NCI-H748 (cell line): ENCODE measurements around the gene MFSD2B.
"Not testable (repeated sequence)": the region's sequence is repeated elsewhere in the genome, so short reads cannot be mapped to it uniquely, and the experiment has no call there.

Experiments
- DNase-seq: peaks from one replicate; lab custom pipeline; 2025; ENCODE audit not compliant: unreplicated experiment; lab: John Stamatoyannopoulos, UW

MFSD2B gene

DNA sequence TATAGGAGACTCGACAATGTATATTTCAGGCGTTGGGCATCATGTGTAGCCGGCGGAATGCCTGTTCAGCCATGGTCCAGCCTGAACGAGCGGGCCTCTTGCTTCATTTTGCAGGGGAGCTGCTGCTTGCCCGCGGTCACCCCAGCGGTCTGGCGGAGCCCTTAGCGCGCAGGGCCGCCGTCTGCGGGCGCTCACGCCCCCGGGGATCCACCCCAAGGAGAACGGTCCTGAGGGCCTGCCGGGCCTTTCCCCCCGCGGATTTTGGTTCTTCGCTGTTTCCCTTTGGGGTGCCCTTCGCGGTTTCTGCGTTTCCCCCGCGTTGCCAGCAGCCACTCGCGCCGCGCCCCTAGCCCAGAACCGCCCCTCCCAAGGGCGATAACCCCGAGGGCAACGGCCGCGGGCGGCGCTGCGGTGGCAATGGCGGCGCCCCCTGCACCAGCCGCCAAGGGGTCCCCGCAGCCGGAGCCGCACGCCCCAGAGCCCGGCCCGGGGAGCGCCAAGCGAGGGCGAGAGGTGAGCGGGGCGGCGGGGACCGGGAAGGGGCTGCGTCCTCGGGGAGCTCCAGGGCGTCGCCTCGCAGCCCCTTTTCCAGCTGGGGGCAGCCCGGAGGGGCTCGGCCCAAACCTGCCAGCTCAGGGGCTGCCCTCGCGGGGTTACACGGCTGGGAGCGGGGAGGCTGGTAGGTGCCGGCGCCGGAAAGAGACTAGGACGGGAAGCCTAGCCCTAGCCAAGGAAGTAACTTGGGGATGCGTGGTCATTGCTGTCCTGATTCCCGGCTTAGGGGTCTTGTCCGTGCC, at the start of gene MFSD2B:
Gene MFSD2B, plus strand, starts transcription at position 406 of the 797 bp plus-strand sequence. Its CDS starts 12 bp downstream, at position 418.
- DNase-seq: peak; percentile 48

- no peak for DNase-seq
Observed at GRCh38 chr2:23967846-23968245, 42.0 kb upstream of the MFSD2B start.

DNA sequence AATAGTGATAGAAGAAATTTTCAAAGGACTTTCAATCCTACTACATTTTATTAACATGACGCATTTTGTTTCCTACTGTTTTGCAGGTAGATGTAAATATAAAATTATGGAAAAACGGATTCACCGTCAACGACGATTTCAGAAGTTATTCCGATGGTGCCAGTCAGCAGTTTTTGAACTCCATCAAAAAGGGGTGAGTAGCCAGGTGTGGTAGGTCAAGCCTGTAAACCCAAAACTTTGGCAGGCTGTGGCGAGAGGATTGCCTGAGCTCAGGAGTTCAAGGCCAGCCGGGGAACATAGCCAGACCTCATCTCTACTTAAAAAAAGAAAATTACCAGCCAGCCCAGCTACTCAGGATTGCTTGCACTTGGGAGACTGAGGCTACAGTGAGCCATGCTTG, 33.0 kb upstream of the MFSD2B start:
- no peak for DNase-seq

DNA sequence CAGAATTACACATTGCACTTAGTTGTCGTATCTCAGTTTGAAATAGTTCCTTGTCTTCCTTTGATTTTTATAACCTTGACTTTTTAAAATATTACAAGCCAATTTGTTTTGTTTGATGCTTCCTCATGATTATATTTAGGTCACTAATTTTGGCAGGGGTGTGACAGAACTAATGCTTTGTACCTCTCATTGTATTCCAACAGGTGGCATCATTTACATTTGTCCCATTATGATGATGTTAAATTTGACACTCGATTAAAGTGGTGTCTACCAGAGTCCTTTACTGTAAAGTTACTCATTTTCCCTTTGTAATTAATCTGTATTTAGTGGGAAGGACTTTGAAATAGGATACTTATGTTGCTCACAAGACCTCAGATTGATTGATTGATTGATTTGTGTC, 21.5 kb upstream of the MFSD2B start:
- DNase-seq: peak; percentile 23

DNA sequence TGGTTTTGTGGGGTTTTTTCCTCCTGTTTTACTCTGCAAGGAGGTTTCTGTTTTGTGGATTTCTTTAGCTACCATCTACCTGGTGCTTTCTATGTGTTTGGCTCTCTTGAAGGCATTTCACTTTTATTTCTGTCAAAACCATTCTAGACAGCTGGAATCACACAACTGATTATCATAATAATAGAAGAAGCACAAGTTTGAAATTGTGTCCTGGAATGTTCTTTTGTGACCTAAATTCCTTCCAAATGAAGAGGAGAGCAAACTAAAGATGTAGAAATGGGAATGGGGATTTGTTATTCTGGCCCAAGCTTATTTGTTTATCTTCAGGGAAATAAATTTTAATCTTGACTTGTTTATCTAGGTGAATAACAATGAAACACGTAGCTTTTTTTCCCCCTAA, 17.0 kb upstream of the MFSD2B start:
- DNase-seq: no peak

DNA sequence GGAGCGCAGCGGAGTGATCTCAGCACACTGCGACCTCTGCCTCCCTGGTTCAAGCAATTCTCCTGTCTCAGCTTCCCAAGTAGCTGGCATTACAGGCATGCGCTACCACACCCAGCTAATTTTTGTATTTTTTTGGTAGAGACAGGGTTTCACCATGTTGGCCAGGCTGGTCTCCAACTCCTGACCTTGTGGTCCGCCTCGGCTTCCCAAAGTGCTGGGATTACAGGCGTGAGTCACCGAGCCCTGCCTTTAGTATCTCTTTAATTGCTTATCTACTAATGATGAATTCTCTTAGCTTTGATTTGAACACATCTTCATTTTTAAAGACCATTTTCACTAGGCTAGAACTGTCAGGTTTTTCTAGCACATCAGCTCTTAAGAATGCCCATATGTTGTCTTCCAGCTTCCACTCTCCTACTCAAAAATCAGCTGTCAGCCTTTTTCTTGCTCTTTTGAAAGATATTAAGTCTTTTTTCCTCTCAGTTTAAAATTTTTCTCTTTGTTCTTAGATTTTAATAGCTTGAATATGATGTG, 16.1 kb upstream of the MFSD2B start:
- DNase-seq: no peak

GRCh38 chr2:23994567-23994966, 15.3 kb upstream of the MFSD2B start:
- no peak for DNase-seq

GRCh38 chr2:24007693-24008092, 2.2 kb upstream of the MFSD2B start:
- DNase-seq: no peak

DNA sequence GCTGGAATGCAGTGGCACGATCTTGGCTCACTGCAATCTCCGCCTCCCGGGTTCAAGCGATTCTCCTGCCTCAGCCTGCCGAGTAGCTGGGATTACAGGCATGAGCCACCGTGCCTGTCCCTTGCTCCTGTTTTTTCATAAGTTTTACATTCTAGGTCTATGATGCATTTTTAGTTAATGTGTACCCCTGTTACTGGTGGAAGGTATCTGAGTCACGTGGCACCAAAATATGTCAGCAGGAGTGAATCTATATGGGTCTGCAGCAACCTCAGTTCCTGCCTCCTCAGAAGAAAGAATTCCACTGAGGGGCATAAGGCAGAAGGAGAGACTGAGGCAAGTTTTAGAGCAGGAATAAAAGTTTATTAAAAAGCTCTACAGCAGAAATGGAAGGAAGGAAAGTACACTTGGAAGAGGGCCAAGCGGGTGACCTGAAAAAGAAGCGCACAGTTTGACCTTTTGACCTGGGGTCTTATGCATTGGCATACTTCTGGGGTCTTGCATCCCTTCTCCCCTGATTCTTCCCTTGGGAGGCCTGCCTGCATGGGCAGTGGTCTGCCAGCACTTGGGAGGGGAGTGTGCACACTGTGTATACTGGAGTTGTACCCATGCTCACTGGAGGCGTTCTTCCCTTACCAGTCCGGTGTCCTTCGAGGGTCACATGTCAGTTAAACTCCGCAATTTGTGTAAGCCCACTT, 1.1 kb upstream of the MFSD2B start:
- DNase-seq: no peak

GRCh38 chr2:24009367-24009679, 562 bp upstream of the MFSD2B start:
- no peak for DNase-seq

DNA sequence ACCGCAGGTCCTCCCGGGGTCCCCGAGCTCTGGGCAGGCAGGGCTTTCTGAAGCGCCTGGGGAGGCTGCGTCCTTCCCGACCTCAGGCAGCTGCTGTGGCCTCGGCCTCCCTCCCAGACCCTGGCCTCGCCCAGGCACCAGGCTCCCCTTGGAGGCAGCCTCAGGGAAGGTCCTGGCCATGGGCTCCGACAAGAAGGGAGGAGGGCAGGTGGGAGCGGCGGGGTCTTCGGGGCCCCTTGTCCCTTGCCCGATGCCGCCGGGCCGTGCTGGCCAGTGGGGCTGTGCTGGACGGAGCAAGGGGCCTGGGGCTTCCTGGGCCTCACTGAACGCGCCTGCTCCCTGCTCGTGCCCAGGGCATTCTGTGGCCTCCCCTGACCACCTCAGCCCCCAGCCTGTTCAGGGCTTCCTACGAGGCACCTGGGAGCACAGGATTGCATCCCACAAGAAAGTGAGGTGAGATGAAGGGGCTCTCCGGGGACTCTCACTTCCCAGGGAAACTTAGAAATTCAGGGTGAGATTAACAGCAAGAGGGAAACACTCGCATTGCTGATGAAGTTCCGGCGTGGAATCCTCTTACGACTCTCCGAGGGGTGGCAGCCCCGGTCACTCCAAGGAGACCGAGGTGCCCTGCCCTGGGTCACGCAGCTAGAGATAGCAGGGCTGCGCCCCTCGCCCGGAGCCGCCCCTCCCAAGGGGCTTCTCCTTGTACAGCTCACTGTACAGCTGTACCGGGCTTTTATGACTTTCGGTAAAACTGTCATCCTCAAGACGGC, 778 bp downstream of the MFSD2B start:
- DNase-seq: no peak

DNA sequence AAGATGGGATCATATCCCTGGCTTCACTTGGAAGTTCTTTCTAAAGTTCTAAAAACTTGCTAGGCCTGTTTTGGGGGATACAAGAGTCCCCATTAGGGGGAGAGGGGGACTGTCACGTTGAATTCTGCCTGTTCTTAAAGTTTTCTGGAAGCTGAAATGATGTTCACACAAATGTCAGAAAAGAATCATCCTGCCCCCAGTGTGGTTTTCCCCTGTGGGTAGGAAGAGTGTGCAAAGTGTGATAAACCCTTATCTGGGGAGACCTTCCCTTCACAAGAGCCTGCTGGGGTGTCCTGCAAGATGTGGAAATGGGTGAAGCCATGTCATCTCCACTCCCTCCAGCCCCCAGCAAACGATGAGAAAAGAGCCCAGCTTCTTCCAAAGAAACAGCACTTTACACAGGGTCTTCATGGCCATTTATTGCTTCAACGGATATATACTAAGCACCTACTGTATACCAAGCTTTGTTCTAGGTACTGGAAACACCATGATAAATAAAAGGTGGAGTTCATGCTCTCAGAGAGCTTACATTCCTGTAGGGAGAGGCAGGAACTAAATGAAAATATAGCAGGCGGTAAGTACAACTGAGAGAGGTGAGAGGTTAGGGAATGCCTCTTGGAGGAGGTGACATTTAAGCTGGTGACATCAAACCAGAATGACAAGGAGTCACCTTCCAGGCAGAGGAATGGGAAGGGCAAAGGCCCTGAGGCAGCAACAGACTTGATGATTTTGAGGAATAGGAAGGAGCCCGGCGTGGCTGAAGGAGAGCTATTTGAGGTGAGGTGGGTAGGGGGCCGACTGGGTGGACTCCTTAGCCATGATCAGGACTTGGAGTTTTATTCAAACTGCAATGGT, 1.6 kb downstream of the MFSD2B start:
- no peak for DNase-seq

GRCh38 chr2:24012521-24013188, 2.8 kb downstream of the MFSD2B start:
- DNase-seq: no peak

DNA sequence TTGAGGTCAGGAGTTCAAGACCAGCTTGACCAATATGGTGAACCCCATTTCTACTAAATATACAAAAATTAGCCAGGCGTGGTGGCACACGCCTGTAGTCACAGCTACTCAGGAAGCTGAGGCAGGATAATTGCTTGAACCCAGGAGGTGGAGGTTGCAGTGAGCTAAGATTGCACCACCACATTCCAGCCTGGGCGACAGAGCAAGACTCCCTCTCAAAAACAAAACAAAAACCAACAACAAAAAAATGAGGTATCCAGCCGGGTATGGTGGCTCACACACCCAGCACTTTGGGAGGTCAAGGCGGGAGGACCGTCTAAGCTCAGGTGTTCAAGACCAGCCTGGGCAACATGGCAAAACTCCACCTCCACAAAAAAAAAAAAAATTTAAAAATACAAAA, 5.0 kb downstream of the MFSD2B start:
- not testable (repeated sequence) for DNase-seq

DNA sequence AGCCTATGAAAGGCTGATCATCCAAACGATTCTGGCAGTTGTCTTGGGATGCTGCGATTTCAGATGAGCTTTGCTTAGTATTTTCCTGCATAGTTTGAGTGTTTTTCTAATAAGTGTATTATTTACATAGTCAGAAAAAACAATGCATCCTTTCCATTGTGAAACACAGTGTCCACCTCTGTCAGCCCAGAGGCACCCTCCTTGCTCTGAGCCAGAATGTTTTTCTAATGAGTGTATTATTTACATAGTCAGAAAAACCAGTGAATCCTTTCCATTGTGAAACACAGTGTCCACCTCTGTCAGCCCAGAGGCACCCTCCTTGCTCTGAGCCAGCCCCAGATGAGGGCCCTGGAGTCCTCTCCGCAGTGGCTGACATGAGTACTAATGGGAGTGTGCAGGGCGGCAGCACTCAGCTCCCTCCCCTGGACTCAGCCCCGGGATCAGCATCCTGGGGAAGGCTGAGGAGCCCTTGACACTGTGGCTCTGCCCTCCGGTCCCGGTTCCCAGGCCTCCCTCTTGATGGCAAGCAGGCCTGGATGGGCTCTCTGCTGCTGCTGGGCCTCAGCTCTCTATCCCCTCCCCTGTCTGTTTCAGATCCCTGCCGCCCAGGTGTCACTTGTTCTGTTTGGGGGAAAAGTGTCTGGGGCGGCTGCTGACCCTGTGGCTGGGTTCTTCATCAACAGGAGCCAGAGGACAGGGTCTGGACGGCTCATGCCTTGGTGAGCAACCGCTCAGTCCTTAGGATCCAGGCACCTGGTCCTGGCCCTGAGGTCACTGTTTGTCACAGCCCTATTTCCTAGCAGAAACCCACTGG, 5.9 kb downstream of the MFSD2B start:
- no peak for DNase-seq

DNA sequence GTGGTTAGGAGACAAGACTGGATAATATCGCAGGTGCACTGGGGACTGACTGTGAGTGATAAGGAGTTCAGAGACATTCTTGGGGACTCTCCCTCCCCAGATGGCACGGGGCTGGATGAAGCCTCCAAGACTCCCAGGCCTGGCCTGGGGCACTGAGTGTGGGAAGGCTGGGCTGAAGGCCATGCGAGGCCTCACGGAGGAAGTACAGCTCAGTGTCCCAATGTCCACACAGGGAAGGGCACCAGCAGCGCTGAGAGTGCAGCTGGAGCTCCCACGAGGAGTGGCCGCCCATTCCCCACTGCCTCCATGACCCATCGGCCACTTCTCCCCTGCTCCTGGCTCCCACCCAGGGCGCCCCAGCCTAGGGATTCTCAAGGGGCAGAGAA, 6.5 kb downstream of the MFSD2B start:
- no peak for DNase-seq

GRCh38 chr2:24016853-24017703, 7.2 kb downstream of the MFSD2B start:
- no peak for DNase-seq

DNA sequence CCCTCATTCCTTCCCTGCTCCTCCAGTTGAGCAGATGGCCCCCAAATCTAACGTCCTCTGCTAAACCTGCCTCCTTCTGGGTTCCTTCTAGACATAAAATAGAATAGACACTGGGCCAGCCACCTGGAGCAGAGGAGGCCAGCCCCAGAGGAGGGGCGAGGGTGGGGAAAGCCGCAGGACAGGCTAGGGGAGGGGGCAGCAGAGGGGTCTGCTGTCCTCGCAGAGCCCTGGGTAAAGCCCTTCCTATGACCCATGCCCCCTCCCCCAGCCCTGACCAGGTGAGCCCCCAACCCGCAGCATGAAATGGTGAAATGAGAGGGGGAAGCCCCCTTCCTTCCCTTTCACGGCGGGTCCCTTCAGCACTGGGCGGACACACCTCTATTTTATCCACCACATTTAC, 7.8 kb downstream of the MFSD2B start:
- DNase-seq: no peak

GRCh38 chr2:24018241-24018640, 8.4 kb downstream of the MFSD2B start:
- no peak for DNase-seq
